Measurements from ENCODE around the gene FSTL3. TPM values are rescaled to one million over a fixed set of nuclear protein-coding genes. Genes with fewer than 3 reads are reported as not detected.

Gene FSTL3
- total and polyA plus RNA-seq, 3 donors from 2014 or later: 98.6 to 397 (median 343) TPM

GRCh38 chr19:715347-715746 is 39.2 kb downstream of the FSTL3 start:
- H3K9me3 ChIP-seq: no peaks in the 10 kb centered on the region
- 96 to 100% methylated on average over 3 of the region's 3 CpGs for WGBS, 2 donors
- H3K27me3 ChIP-seq: no peaks in the 10 kb centered on the region
- peaks cover 25% of the 10 kb centered on the region for H3K4me1 ChIP-seq
- intact Hi-C loops (cut with DNase I; ENCODE audit: low total_unique reads): no loop called here
- no peaks in the 10 kb centered on the region for H3K36me3 ChIP-seq (ENCODE audit: low read depth, missing control alignments)
- no peak for TF ChIP-seq POLR2A (IDR thresholded peaks at IDR 0.05)
- no peak overlapping the region for H3K27ac ChIP-seq
- DNase-seq: no peak
- H3K4me3 ChIP-seq: no peak overlapping the region

- no peak for TF ChIP-seq POLR2A (IDR thresholded peaks at IDR 0.05)
- no peak for TF ChIP-seq CTCF (IDR thresholded peaks at IDR 0.05)
- no peaks in the 10 kb centered on the region for H3K36me3 ChIP-seq (ENCODE audit: low read depth, missing control alignments)
- H3K27me3 ChIP-seq: no peaks in the 10 kb centered on the region
- H3K4me1 ChIP-seq: peaks cover 32% of the 10 kb centered on the region
- intact Hi-C loops (cut with DNase I; ENCODE audit: low total_unique reads): no loop called here
- WGBS, 2 donors: 26 to 27% methylated on average over 10 to 23 of the region's 23 CpGs
- DNase-seq: peak; percentile 67
- no peak overlapping the region for H3K4me3 ChIP-seq
- H3K9me3 ChIP-seq: no peaks in the 10 kb centered on the region
- peak overlapping the region; percentile 74 to 80 for H3K27ac ChIP-seq
Measured at GRCh38 chr19:718251-718951, 42.2 kb downstream of the FSTL3 start.

- H3K36me3 ChIP-seq (ENCODE audit: low read depth, missing control alignments): no peaks in the 10 kb centered on the region
- no peak for TF ChIP-seq CTCF (IDR thresholded peaks at IDR 0.05)
- TF ChIP-seq POLR2A (IDR thresholded peaks at IDR 0.05): no peak
- no peaks in the 10 kb centered on the region for H3K9me3 ChIP-seq
- peak overlapping the region; percentile 74 to 80 for H3K27ac ChIP-seq
- 2 to 20% methylated on average over 3 to 54 of the region's 54 CpGs for WGBS, 2 donors
- DNase-seq: peak; percentile 82
- peaks cover 32% of the 10 kb centered on the region for H3K4me1 ChIP-seq
- peak overlapping the region in 1 of 2 donors; percentile 29 for H3K4me3 ChIP-seq
- intact Hi-C loops (cut with DNase I; ENCODE audit: low total_unique reads): no loop called here
- H3K27me3 ChIP-seq: no peaks in the 10 kb centered on the region
Measured at GRCh38 chr19:718991-719512, 42.9 kb downstream of the FSTL3 start.

GRCh38 chr19:719636-720344 is 43.6 kb downstream of the FSTL3 start:
- Histone ChIP-seq H3K9me3 (no peaks in the 10 kb centered on the region), H3K27me3 (no peaks in the 10 kb centered on the region), H3K4me3 (peak overlapping the region; percentile 6 to 29), H3K27ac (peak overlapping the region; percentile 74 to 80), H3K36me3 (ENCODE audit: low read depth, missing control alignments) (no peaks in the 10 kb centered on the region), H3K4me1 (peaks cover 32% of the 10 kb centered on the region)
- TF ChIP-seq POLR2A (IDR thresholded peaks at IDR 0.05) (no peak), CTCF (IDR thresholded peaks at IDR 0.05) (no peak)
- intact Hi-C loops (cut with DNase I; ENCODE audit: low total_unique reads): no loop called here
- WGBS, 2 donors: 4 to 12% methylated on average over 18 to 47 of the region's 79 CpGs
- peak; percentile 60 for DNase-seq

- H3K36me3 ChIP-seq (ENCODE audit: low read depth, missing control alignments): no peaks in the 10 kb centered on the region
- no peaks in the 10 kb centered on the region for H3K27me3 ChIP-seq
- peak overlapping the region; percentile 74 to 80 for H3K27ac ChIP-seq
- 13% methylated on average over 19 to 28 of the region's 58 CpGs for WGBS, 2 donors
- peak; percentile 67 for DNase-seq
- intact Hi-C loops (cut with DNase I; ENCODE audit: low total_unique reads): no loop called here
- no peaks in the 10 kb centered on the region for H3K9me3 ChIP-seq
- H3K4me3 ChIP-seq: peak overlapping the region; percentile 6 to 23
- peaks cover 32% of the 10 kb centered on the region for H3K4me1 ChIP-seq
- TF ChIP-seq POLR2A (IDR thresholded peaks at IDR 0.05) (no peak), CTCF (IDR thresholded peaks at IDR 0.05) (no peak)
Measured at GRCh38 chr19:720345-721160, 44.4 kb downstream of the FSTL3 start.

Data from testis (tissue), 3 donors.